Esophagus muscularis mucosa (tissue), 3 donors: Measurements from ENCODE around the gene GNAI1.

Source experiments
- POLR2A ChIP-seq: fragments of 450-650 bp; IDR thresholded peaks from one replicate; pipeline ENCODE4 v1.6.1; 2017; ENCODE audit warnings: antibody characterized with exemption, moderate library complexity, mild to moderate bottlenecking, low read depth
- TF ChIP-seq, protein P1 (sequence below), 3 experiments: fragments of 200-600 bp in 2 of 3; fragments of 450-650 bp in 1 of 3; sonication (generic) in 2 of 3; IDR thresholded peaks; one replicate each; pipeline ENCODE4 v1.5.1; 2017 to 2019; ENCODE audit warnings: antibody characterized with exemption in 3 of 3, mild to moderate bottlenecking in 2 of 3, moderate library complexity in 1 of 3

GRCh38 chr7:80247144-80247543 is 112.5 kb downstream of the GNAI1 start:
- TF ChIP-seq, protein P1, sequence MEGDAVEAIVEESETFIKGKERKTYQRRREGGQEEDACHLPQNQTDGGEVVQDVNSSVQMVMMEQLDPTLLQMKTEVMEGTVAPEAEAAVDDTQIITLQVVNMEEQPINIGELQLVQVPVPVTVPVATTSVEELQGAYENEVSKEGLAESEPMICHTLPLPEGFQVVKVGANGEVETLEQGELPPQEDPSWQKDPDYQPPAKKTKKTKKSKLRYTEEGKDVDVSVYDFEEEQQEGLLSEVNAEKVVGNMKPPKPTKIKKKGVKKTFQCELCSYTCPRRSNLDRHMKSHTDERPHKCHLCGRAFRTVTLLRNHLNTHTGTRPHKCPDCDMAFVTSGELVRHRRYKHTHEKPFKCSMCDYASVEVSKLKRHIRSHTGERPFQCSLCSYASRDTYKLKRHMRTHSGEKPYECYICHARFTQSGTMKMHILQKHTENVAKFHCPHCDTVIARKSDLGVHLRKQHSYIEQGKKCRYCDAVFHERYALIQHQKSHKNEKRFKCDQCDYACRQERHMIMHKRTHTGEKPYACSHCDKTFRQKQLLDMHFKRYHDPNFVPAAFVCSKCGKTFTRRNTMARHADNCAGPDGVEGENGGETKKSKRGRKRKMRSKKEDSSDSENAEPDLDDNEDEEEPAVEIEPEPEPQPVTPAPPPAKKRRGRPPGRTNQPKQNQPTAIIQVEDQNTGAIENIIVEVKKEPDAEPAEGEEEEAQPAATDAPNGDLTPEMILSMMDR (IDR thresholded peaks at IDR 0.05) = no peak
- TF ChIP-seq POLR2A = no peak
